Muscle layer of colon (tissue), 2 donors: Measurements from ENCODE around the gene GPR158.
"Not testable (repeated sequence)": the region's sequence is repeated elsewhere in the genome, so short reads cannot be mapped to it uniquely, and the experiment has no call there.

Experiments
- H3K27ac ChIP-seq: one replicate; pipeline ENCODE4 v1.7.0; 2013; ENCODE audit warnings: low read depth, mild to moderate bottlenecking, low read length, moderate library complexity
- H3K27me3 ChIP-seq, 2 donors: one replicate each; pipeline ENCODE4 v1.7.0; 2013; ENCODE audit warnings: low read length in 2 of 2, mild to moderate bottlenecking in 2 of 2; ENCODE audit not compliant: insufficient read depth in 2 of 2, control insufficient read depth in 1 of 2
- H3K36me3 ChIP-seq: one replicate; pipeline ENCODE4 v1.7.0; 2013; ENCODE audit warnings: mild to moderate bottlenecking, low read length; ENCODE audit not compliant: insufficient read depth
- H3K4me1 ChIP-seq: one replicate; pipeline ENCODE4 v1.7.0; 2013; ENCODE audit warnings: mild to moderate bottlenecking, low read length; ENCODE audit not compliant: insufficient read depth
- H3K4me3 ChIP-seq, 2 donors: one replicate each; pipeline ENCODE4 v1.7.0; 2013; ENCODE audit warnings: low read length in 2 of 2, low read depth in 1 of 2, mild to moderate bottlenecking in 1 of 2, moderate library complexity in 1 of 2
- H3K9ac ChIP-seq: one replicate; pipeline ENCODE4 v1.7.0; 2013; ENCODE audit warnings: low read length
- H3K9me3 ChIP-seq: one replicate; pipeline ENCODE4 v1.7.0; 2013; ENCODE audit warnings: mild to moderate bottlenecking, low read length
- donor health status: abdominal sarcoma.
- donor health status: Adenocarcinoma of cecum.

Gene GPR158

DNA sequence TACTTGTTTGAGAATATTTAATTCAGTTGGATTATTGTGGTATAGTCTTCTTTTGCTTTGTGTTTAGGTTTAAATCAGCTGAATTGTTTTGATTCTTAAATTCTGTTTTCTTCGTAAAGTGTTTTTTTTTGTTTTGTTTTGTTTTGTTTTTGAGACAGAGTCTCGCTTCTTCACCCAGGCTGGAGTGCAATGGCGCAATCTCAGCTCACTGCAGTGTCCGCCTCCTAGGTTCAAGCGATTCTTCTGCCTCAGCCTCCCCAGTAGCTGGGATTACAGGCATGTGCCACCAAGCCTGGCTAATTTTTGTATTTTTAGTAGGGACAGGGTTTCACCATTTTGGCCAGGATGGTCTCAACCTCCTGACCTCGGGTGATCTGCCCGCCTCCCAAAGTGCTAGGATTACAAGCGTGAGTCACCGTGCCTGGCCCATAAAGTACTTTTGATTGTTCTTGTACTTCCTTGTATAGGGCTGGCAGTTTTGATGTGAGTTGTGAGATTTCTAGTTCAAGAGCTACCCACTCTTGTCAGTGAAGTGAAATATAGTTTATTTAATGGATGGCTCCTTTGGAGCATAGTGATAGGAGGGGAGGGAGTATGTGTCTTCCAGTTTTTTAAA, 142.9 kb downstream of the GPR158 start:
- not testable (repeated sequence) for H3K4me3 ChIP-seq, H3K36me3 ChIP-seq, H3K9ac ChIP-seq, H3K27me3 ChIP-seq, H3K27ac ChIP-seq, H3K4me1 ChIP-seq, H3K9me3 ChIP-seq

DNA sequence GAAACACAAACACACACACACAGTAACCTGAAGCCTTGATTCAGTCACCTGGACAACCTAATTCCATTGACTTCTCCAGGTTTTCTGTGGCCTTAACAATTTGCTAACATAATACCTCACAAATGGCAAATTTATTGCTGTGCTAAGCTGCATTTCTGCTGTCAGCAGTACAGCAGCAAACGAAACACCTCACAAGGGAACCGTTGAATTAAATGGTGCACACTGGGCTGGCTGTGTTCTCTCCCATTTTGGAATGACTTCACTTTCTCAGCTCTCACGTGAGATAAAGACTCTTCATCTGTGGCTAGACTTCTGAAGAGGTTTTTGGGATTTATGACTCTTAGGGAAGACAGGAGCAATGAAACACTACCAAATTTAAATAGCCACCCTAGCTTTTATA, 152.5 kb downstream of the GPR158 start:
- Histone ChIP-seq H3K36me3 (no peaks in the 10 kb centered on the region), H3K27ac (no peak overlapping the region), H3K4me1 (no peaks in the 10 kb centered on the region), H3K9ac (no peak overlapping the region), H3K27me3 (no peaks in the 10 kb centered on the region), H3K4me3 (no peak overlapping the region), H3K9me3 (no peaks in the 10 kb centered on the region)

DNA sequence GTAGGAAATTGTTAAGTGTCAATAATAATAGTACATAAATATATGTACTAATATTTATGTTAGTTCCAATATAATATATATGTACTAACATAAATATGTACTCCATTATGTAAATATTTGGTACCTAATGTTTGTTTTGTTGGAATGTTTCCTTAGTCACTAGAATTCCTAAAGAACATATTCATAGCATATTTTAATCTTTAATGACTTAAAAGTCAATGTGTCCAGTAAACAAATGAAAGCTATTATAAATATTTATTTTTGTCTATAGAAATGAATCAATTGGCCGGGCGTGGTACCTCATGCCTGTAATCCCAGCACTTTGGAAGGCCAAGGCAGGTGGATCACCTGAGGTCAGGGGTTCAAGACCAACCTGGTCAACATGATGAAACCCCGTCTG, 153.6 kb downstream of the GPR158 start:
- Histone ChIP-seq H3K27me3 (no peaks in the 10 kb centered on the region), H3K27ac (no peak overlapping the region), H3K4me1 (no peaks in the 10 kb centered on the region), H3K9me3 (no peaks in the 10 kb centered on the region), H3K4me3 (no peak overlapping the region), H3K9ac (no peak overlapping the region), H3K36me3 (no peaks in the 10 kb centered on the region)

DNA sequence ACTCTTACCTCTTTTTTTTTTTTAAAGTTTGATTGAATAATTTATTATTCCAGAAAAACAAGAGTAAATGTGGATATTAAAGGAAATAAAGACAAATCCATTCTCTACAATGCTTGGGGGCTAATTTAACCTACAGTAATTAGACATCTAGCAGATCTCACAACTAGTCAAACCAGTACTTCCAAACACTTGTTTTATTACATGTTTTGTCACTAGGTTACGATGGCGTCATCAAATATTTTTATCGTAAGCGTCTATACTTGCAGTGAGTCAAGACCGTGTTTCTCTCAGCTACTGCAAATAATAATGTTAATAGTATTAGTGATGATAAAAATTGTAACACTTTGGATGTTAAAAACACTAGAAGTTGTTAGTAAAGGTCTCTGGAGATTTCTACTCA, 154.8 kb downstream of the GPR158 start:
- H3K27me3 ChIP-seq, H3K36me3 ChIP-seq, H3K9ac ChIP-seq, H3K9me3 ChIP-seq, H3K4me1 ChIP-seq, H3K4me3 ChIP-seq, H3K27ac ChIP-seq: not testable (repeated sequence)

DNA sequence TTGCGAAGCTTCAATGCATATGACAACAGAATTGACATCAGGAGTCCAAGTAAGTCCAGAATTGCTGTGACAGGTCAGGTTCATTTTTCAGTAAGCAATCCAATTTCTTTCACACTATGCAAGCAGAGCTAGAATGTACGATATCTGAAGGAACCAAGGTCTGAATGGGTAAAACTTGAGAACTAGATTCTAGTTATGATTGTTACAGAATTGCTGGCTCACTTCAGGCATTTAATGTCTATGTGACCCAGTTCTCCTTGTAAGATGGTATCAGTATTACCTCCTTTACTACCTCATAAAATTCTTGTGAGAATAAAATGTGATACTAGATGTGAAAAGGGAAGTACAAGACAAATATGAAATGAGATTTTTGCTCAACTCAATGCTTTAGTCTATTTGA, 159.6 kb downstream of the GPR158 start:
- Histone ChIP-seq H3K4me1 (no peaks in the 10 kb centered on the region), H3K27ac (no peak overlapping the region), H3K4me3 (no peak overlapping the region), H3K9me3 (no peaks in the 10 kb centered on the region), H3K27me3 (no peaks in the 10 kb centered on the region), H3K9ac (no peak overlapping the region), H3K36me3 (no peaks in the 10 kb centered on the region)

DNA sequence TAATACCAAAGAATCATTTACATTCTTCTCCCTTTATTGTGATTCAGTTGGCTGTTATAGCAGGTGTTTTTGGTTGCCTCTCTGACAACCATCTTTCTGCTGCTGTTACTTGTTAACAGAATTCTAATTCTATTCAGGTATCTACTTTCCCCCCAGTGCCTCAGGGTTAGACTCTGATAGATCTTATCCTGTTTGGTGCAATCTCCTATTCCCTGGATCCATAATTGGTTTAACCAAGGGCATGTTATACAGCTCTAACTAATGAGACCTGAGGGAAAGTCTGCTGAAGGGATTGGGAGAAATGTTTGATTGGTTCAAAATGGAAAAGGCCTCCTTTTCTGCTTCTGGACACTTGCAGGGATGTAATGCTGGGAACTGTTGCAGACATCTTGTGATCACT, 161.5 kb downstream of the GPR158 start:
- H3K27me3 ChIP-seq = no peaks in the 10 kb centered on the region
- H3K9ac ChIP-seq = no peak overlapping the region
- no peak overlapping the region for H3K4me3 ChIP-seq
- no peaks in the 10 kb centered on the region for H3K4me1 ChIP-seq
- no peaks in the 10 kb centered on the region for H3K36me3 ChIP-seq
- H3K9me3 ChIP-seq = no peaks in the 10 kb centered on the region
- no peak overlapping the region for H3K27ac ChIP-seq

DNA sequence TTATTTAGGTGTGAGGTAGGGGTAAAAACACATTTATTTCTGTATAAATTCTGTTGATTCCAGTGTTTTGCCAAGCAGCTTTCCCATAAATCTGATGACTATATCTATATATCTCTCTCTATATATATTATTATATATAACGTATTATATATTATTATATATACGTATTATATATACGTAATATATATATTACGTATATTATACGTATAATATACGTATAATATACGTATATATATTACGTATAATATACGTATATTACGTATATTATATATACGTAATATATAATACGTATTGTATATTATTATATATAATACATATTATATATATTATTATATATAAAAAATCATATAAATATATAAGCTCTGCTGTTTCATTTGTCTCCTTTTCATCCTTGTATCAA, 163.5 kb downstream of the GPR158 start:
- Histone ChIP-seq H3K27me3 (no peaks in the 10 kb centered on the region), H3K9me3 (no peaks in the 10 kb centered on the region), H3K9ac (no peak overlapping the region), H3K4me3 (no peak overlapping the region), H3K27ac (no peak overlapping the region), H3K4me1 (no peaks in the 10 kb centered on the region), H3K36me3 (no peaks in the 10 kb centered on the region)

DNA sequence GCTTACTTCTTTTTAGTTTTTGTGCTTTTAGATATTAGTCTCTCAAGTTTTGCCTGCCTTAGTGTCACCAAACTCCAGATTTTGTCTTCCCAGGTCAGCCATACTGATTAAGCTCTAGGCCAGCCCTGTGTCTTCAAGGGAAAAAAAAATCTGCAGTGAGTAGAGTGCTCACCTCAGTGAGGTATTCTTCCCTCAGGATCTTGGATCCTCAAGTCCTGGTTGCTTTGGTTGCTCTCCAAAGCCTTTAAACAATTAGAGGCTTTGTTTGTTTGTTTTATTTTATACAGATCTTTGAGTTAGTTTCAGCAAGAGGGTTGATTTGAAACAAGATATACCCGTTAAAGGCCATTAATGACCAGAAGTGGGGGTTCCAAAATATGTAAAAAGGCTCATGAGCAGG, 165.2 kb downstream of the GPR158 start:
- Histone ChIP-seq H3K27ac (no peak overlapping the region), H3K27me3 (no peaks in the 10 kb centered on the region), H3K4me3 (no peak overlapping the region), H3K9me3 (no peaks in the 10 kb centered on the region), H3K4me1 (no peaks in the 10 kb centered on the region), H3K36me3 (no peaks in the 10 kb centered on the region), H3K9ac (no peak overlapping the region)

DNA sequence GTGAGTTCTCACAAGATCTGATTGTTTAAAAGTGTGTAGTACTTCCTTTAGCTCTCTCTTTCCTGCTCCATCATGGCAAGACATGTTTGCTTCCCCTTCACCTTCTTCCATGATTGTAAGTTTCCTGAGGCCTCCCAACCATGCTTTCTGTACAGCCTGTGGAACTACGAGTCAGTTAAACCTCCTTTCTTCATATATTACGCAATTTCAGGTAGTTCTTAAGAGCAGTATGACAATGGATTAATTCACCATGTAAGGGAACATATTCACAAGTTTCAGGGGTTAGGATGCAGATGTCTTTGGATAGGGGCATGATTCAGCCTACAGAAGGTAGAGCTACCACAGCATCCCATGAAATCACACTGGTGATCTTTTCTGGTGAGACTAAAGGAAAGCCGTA, 174.7 kb downstream of the GPR158 start:
- Histone ChIP-seq H3K27me3 (no peaks in the 10 kb centered on the region), H3K4me3 (no peak overlapping the region), H3K9ac (no peak overlapping the region), H3K9me3 (no peaks in the 10 kb centered on the region), H3K36me3 (no peaks in the 10 kb centered on the region), H3K27ac (no peak overlapping the region), H3K4me1 (no peaks in the 10 kb centered on the region)

DNA sequence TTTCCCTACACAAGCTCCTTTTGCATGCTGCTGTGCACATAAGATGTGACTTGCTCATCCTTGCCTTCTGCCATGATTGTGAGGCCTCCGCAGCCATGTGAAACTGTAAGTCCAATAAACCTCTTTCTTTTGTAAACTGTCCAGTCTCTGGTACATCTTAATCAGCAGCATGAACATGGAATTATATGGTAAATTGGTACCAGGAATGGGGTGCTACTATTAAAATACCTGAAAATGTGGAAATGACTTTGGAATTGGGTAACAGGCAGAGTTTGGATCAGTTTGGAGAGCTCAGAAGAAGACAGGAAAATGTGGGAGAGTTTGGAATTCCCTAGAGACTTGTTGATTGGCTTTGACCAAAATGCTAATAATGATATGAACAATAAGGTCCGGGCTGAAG, 181.8 kb downstream of the GPR158 start:
- Histone ChIP-seq H3K4me3 (no peak overlapping the region), H3K9me3 (no peaks in the 10 kb centered on the region), H3K9ac (no peak overlapping the region), H3K27me3 (no peaks in the 10 kb centered on the region), H3K27ac (no peak overlapping the region), H3K4me1 (no peaks in the 10 kb centered on the region), H3K36me3 (no peaks in the 10 kb centered on the region)

DNA sequence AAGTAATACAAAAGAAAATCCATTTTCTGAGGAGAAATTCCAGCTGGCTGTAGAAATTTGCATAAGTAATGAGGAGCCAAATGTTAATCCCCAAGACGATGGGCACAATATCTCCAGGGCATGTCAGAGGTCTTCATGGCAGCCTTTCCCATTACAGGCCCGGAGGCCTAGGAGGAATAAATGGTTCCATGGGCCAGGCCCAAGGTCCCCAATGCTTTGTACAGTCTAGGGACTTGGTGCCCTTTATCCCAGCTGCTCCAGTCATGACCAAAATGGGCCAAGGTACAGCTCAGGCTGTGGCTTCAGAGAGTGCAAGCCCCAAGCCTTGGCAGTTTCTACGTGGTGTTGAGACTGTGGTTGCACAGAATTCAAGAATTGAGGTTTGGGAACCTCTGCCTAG, 182.5 kb downstream of the GPR158 start:
- Histone ChIP-seq H3K9ac (no peak overlapping the region), H3K27ac (no peak overlapping the region), H3K36me3 (no peaks in the 10 kb centered on the region), H3K4me1 (no peaks in the 10 kb centered on the region), H3K27me3 (no peaks in the 10 kb centered on the region), H3K4me3 (no peak overlapping the region), H3K9me3 (no peaks in the 10 kb centered on the region)

DNA sequence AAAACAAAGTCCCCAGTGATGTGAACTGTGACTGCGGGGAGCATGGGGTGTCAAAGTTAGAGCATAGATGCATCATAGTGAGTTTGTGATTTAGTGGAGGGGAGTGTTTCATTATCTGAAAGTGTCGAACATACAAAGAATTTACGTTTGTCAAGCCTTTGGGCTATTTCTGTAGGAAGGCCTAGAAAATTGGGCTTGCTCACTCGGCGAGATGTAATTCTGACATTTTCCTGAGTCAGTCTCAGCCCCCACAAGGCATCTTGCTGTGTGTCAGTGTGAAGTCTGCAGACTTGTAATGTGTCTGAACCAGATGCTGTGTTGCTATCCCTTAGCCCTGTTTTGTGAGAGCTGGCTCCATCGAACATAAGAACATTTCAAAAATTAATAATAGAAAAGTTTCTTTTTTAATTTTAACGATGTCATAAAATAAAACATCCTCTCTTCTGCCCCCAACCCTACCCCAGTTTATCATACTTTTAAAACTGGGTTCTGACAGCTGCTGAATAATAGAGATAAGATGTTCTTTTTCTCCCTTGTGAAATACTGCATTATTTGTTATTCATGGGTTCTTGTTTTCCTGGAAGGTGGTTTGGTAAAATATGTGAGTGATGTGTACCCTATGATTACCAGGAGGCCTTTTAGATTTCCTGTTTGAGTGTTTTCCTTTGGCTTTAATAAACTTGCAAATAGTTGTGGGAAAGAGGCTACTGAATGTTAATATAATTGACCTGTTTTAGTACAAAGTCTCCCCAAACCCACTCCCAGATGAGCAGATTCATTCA, 207.4 kb downstream of the GPR158 start:
- no peaks in the 10 kb centered on the region for H3K27me3 ChIP-seq
- no peaks in the 10 kb centered on the region for H3K36me3 ChIP-seq
- no peak overlapping the region for H3K27ac ChIP-seq
- H3K4me3 ChIP-seq = no peak overlapping the region
- H3K9ac ChIP-seq = no peak overlapping the region
- no peaks in the 10 kb centered on the region for H3K9me3 ChIP-seq
- H3K4me1 ChIP-seq = no peaks in the 10 kb centered on the region
